HCT116 (cell line): Measurements from ENCODE around the gene LRRTM4. TPM values are rescaled to one million over a fixed set of nuclear protein-coding genes. Genes with fewer than 3 reads are reported as not detected.

ENCODE experiments used
- ATAC-seq: fragments of 200-7000 bp; cut with Tn5 transposase; 2 replicates; pipeline ENCODE4 v1.9.1; 2020; ENCODE audit warnings: mild to moderate bottlenecking, moderate library complexity
- BruUV-seq: library from RNA; stranded (reverse); fragments of 400-500 nt; replicated peaks from 2 replicates; lab custom pipeline; 2021; lab: Mats Ljungman, UMichigan
- CTCF ChIA-PET: fragments of 300-600 bp; sonication (Branson Sonifier 250); formaldehyde crosslinking; loops from one replicate; lab custom pipeline; 2021; ENCODE audit warnings: antibody characterized with exemption; lab: Charles Lee
- POLR2A ChIA-PET: fragments of 300-600, 350-600 bp; sonication (Branson Sonifier 250); formaldehyde crosslinking; loops from one replicate; lab custom pipeline; 2021; ENCODE audit warnings: antibody characterized with exemption; lab: Charles Lee
- RAD21 ChIA-PET, 2 experiments: fragments of 300-600 bp; sonication (Branson Sonifier 250); formaldehyde crosslinking; loops; one replicate each; lab custom pipeline; 2023; ENCODE audit warnings: low total read pairs in 2 of 2; ENCODE audit not compliant: uncharacterized antibody in 2 of 2, unreplicated experiment in 2 of 2, low non-redundant PET in 1 of 2; lab: Charles Lee
- DNase-seq: peaks from one replicate; pipeline ENCODE4 v3.0.0-alpha.2; 2010; ENCODE audit warnings: low read depth, low spot score
- H2AFZ ChIP-seq: fragments of 200-600 bp; shearing (Covaris generic), sonication (generic); 2 replicates; pipeline ENCODE4 v1.6.1; 2017; ENCODE audit warnings: low read depth, mixed run types, mixed read lengths, antibody characterized with exemption, low read length; ENCODE audit not compliant: poor library complexity, severe bottlenecking
- H3K27ac ChIP-seq: 2 replicates; pipeline ENCODE4 v1.5.1; 2012; ENCODE audit warnings: low read depth, low read length
- H3K27me3 ChIP-seq: fragments of 200-600 bp; sonication (generic); 2 replicates; pipeline ENCODE4 v1.6.1; 2016; ENCODE audit warnings: mixed run types, low read length, mixed read lengths; ENCODE audit not compliant: insufficient read depth
- H3K36me3 ChIP-seq, 2 experiments: fragments of 200-500 bp in 1 of 2; fragments of 200-600 bp in 1 of 2; sonication (Bioruptor generic) in 1 of 2; sonication (generic) in 1 of 2; 2 replicates each; pipeline versions ENCODE4 v1.5.1 to v1.6.1; 2014 to 2016; ENCODE audit warnings: low read length in 2 of 2, inconsistent platforms in 1 of 2, mixed read lengths in 1 of 2, mixed run types in 1 of 2; ENCODE audit not compliant: insufficient read depth in 2 of 2, control insufficient read depth in 1 of 2
- H3K4me1 ChIP-seq, 2 experiments: fragments of 200-600 bp in 1 of 2; sonication (generic) in 1 of 2; 2 replicates each; pipeline versions ENCODE4 v1.5.1 to v1.6.1; 2012 to 2017; ENCODE audit warnings: low read length in 2 of 2, inconsistent platforms in 1 of 2, mild to moderate bottlenecking in 1 of 2, mixed read lengths in 1 of 2, mixed run types in 1 of 2, moderate library complexity in 1 of 2; ENCODE audit not compliant: insufficient read depth in 2 of 2, control insufficient read depth in 1 of 2
- H3K4me2 ChIP-seq: fragments of 200-600 bp; sonication (generic); 2 replicates; pipeline ENCODE4 v1.6.1; 2017; ENCODE audit warnings: mixed run types, low read length, mixed read lengths
- H3K4me3 ChIP-seq, 2 experiments: fragments of 200-600 bp in 1 of 2; sonication (generic) in 1 of 2; replicated peaks in 1 of 2; 2 replicates each; pipeline ENCODE4 v1.5.1; 2011 to 2016; ENCODE audit warnings: low read length in 2 of 2, control low read depth in 1 of 2, low read depth in 1 of 2, mild to moderate bottlenecking in 1 of 2, mixed read lengths in 1 of 2, mixed run types in 1 of 2
- H3K79me2 ChIP-seq: fragments of 200-600 bp; sonication (generic); 2 replicates; pipeline ENCODE4 v1.6.1; 2017; ENCODE audit warnings: mild to moderate bottlenecking, mixed run types, low read length, moderate library complexity, mixed read lengths; ENCODE audit not compliant: insufficient read depth
- H3K9ac ChIP-seq: fragments of 200-600 bp; sonication (generic); 2 replicates; pipeline ENCODE4 v1.6.1; 2016; ENCODE audit warnings: low read length, mixed read lengths
- H3K9me2 ChIP-seq: fragments of 200-600 bp; sonication (generic), shearing (Covaris generic); 2 replicates; pipeline ENCODE4 v1.6.1; 2017; ENCODE audit warnings: mixed run types, mild to moderate bottlenecking, moderate library complexity; ENCODE audit not compliant: insufficient read depth
- H3K9me3 ChIP-seq, 2 experiments: fragments of 200-500 bp in 1 of 2; fragments of 200-600 bp in 1 of 2; sonication (Bioruptor generic) in 1 of 2; sonication (generic) in 1 of 2; 2 replicates each; pipeline ENCODE4 v1.6.1; 2014 to 2017; ENCODE audit warnings: low read length in 2 of 2, mixed read lengths in 2 of 2, inconsistent platforms in 1 of 2, low read depth in 1 of 2, mild to moderate bottlenecking in 1 of 2, mixed run types in 1 of 2, moderate library complexity in 1 of 2; ENCODE audit not compliant: control insufficient read depth in 1 of 2, insufficient read depth in 1 of 2
- H4K20me1 ChIP-seq: fragments of 200-600 bp; sonication (generic), shearing (Covaris generic); 2 replicates; pipeline ENCODE4 v1.6.1; 2017; ENCODE audit warnings: mixed run types, mild to moderate bottlenecking, moderate library complexity; ENCODE audit not compliant: insufficient read depth
- ATF3 ChIP-seq: IDR thresholded peaks from 2 replicates; pipeline ENCODE4 v1.6.1; 2012
- CTCF ChIP-seq, 3 experiments: fragments of 200-600 bp in 1 of 3; sonication (generic) in 1 of 3; IDR thresholded peaks in 2 of 3; conservative IDR thresholded peaks in 1 of 3; 2 replicates each; pipeline ENCODE4 v1.5.1; 2012 to 2017; ENCODE audit warnings: low read depth in 2 of 3, low read length in 2 of 3, antibody characterized with exemption in 1 of 3, borderline replicate concordance in 1 of 3, control low read depth in 1 of 3, mild to moderate bottlenecking in 1 of 3, mixed read lengths in 1 of 3, mixed run types in 1 of 3, moderate library complexity in 1 of 3; ENCODE audit not compliant: insufficient read depth in 1 of 3
- EGR1 ChIP-seq: IDR thresholded peaks from 2 replicates; pipeline ENCODE4 v1.6.1; 2012; ENCODE audit warnings: low read depth
- ELF1 ChIP-seq: IDR thresholded peaks from 2 replicates; pipeline ENCODE4 v1.6.1; 2012; ENCODE audit warnings: low read depth, borderline replicate concordance
- EZH2 ChIP-seq: fragments of 200-600 bp; sonication (generic); IDR thresholded peaks from 2 replicates; pipeline ENCODE4 v1.6.1; 2017; ENCODE audit warnings: antibody characterized with exemption, mixed run types
- FOSL1 ChIP-seq: IDR thresholded peaks from 2 replicates; pipeline ENCODE4 v1.6.1; 2012; ENCODE audit warnings: low read depth
- POLR2A ChIP-seq: IDR thresholded peaks from 2 replicates; pipeline ENCODE4 v1.7.0; 2011; ENCODE audit warnings: borderline replicate concordance; ENCODE audit not compliant: insufficient read depth, insufficient read length; ENCODE audit errors: extremely low read depth
- SP1 ChIP-seq: IDR thresholded peaks from 2 replicates; pipeline ENCODE4 v1.6.1; 2012; ENCODE audit warnings: low read depth
- SRF ChIP-seq: IDR thresholded peaks from 2 replicates; pipeline ENCODE4 v1.6.1; 2012; ENCODE audit warnings: low read depth
- intact Hi-C: fragments of 100-400 bp; cut with micrococcal nuclease; formaldehyde crosslinking; loops from 2 replicates; pipeline ENCODE4 v1.10.0; 2022
- total RNA-seq: library from RNA; stranded (reverse); gene quantifications from one replicate; pipeline ENCODE4 v1.2.1, GENCODE V29; 2021; ENCODE audit not compliant: unreplicated experiment

Gene LRRTM4
- total RNA-seq, 1 experiment from 2014 or later = 0.25 TPM

- RAD21 ChIA-PET = no interaction called here
- Histone ChIP-seq H2AFZ (no peak overlapping the region), H3K27me3 (no peaks in the 10 kb centered on the region), H3K9me2 (no peaks in the 10 kb centered on the region), H4K20me1 (no peaks in the 10 kb centered on the region), H3K4me1 (no peaks in the 10 kb centered on the region), H3K36me3 (no peaks in the 10 kb centered on the region), H3K9ac (no peak overlapping the region), H3K4me2 (no peak overlapping the region), H3K4me3 (no peak overlapping the region), H3K79me2 (no peaks in the 10 kb centered on the region), H3K9me3 (peaks cover 0 to 6% of the 10 kb centered on the region in 2 experiments; a peak in 1 of 4 replicates), H3K27ac (no peak overlapping the region)
- POLR2A ChIA-PET = no interaction called here
- ATAC-seq (no peak), DNase-seq (no peak)
- CTCF ChIA-PET = no interaction called here
- intact Hi-C loops = no loop called here
- no peak for TF ChIP-seq SP1
- TF ChIP-seq FOSL1 = no peak
- no peak for TF ChIP-seq EGR1
- no peak for TF ChIP-seq ATF3
- no TSS peak for BruUV-seq
Observed at GRCh38 chr2:76731157-76731556, 791.0 kb downstream of the LRRTM4 start.

GRCh38 chr2:76730021-76730420 lies 792.2 kb downstream of the LRRTM4 start:
- TF ChIP-seq SP1 (no peak), ELF1 (no peak), EZH2 (no peak), POLR2A (no peak), SRF (no peak), EGR1 (no peak), CTCF (IDR thresholded peaks at IDR 0.05 in 2 of 3, conservative IDR thresholded peaks at IDR 0.05 in 1 of 3; ENCODE audit: borderline replicate concordance in 1 of 3, insufficient read depth in 1 of 3, low read depth in 2 of 3, low read length in 2 of 3) (no peak)
- RAD21 ChIA-PET = no interaction called here
- H3K27me3 ChIP-seq = no peaks in the 10 kb centered on the region
- ATAC-seq = no peak
- POLR2A ChIA-PET = no interaction called here
- intact Hi-C loops = no loop called here
- H3K27ac ChIP-seq = no peak overlapping the region
- no TSS peak for BruUV-seq
- H3K9ac ChIP-seq = no peak overlapping the region
- H3K4me2 ChIP-seq = no peak overlapping the region
- CTCF ChIA-PET = no interaction called here
- H3K4me3 ChIP-seq = no peak overlapping the region
- no peaks in the 10 kb centered on the region for H3K4me1 ChIP-seq
- H2AFZ ChIP-seq = no peak overlapping the region
- no peaks in the 10 kb centered on the region for H3K9me2 ChIP-seq
- no peaks in the 10 kb centered on the region for H3K79me2 ChIP-seq
- DNase-seq = no peak
- no peaks in the 10 kb centered on the region for H4K20me1 ChIP-seq
- no peaks in the 10 kb centered on the region for H3K36me3 ChIP-seq
- peaks cover 0 to 6% of the 10 kb centered on the region in 2 experiments; a peak in 1 of 4 replicates for H3K9me3 ChIP-seq
